ENCODE results near the gene EIF3D. TPM values are rescaled to one million over a fixed set of nuclear protein-coding genes. Genes with fewer than 3 reads are reported as not detected.

The EIF3D gene
- total RNA-seq, 1 donor from 2014 or later: 1,330 TPM

DNA sequence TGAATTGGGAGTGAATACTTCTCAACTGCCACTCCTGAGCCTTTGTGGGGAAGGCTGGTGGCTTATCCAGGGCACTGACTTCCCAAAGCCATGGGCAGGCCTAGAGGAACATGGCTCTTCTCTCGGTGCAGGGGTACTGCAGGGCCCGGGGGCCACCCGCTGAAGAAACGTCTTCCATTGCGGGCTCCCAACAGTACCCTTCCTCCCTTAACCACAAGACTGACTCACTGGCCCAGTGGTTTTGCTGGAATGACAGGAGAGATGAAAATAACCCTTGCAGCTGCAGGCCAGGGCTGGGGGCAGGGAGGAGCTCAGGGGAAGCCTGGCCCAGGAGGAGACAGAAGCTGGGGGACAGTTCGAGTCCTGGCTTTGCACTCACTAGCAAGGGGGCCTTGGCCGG, 61.0 kb downstream of the EIF3D start:
- Histone ChIP-seq H3K36me3 (ENCODE audit: control insufficient read depth, insufficient read depth, low read length) (peaks cover 3% of the 10 kb centered on the region), H3K27me3 (ENCODE audit: control insufficient read depth, insufficient read depth, low read length) (no peaks in the 10 kb centered on the region), H3K4me3 (ENCODE audit: low read depth, low read length) (no peak overlapping the region)
- no peak for TF ChIP-seq CTCF (IDR thresholded peaks at IDR 0.05; ENCODE audit: insufficient read depth, low read length, severe bottlenecking)
- peak; percentile 86 for DNase-seq (ENCODE audit: low read depth)
- no peak for FAIRE-seq

- no peak for TF ChIP-seq CTCF (IDR thresholded peaks at IDR 0.05; ENCODE audit: insufficient read depth, low read length, severe bottlenecking)
- DNase-seq (ENCODE audit: low read depth): no peak
- no peaks in the 10 kb centered on the region for H3K27me3 ChIP-seq (ENCODE audit: control insufficient read depth, insufficient read depth, low read length)
- peak; percentile 28 for FAIRE-seq
- peaks cover 2% of the 10 kb centered on the region for H3K36me3 ChIP-seq (ENCODE audit: control insufficient read depth, insufficient read depth, low read length)
- H3K4me3 ChIP-seq (ENCODE audit: low read depth, low read length): no peak overlapping the region
Observed at GRCh38 chr22:36467042-36467810, 61.7 kb downstream of the EIF3D start.

- DNase-seq (ENCODE audit: low read depth) (no peak), FAIRE-seq (no peak)
- Histone ChIP-seq H3K36me3 (ENCODE audit: control insufficient read depth, insufficient read depth, low read length) (peaks cover 2% of the 10 kb centered on the region), H3K4me3 (ENCODE audit: low read depth, low read length) (no peak overlapping the region), H3K27me3 (ENCODE audit: control insufficient read depth, insufficient read depth, low read length) (no peaks in the 10 kb centered on the region)
- no peak for TF ChIP-seq CTCF (IDR thresholded peaks at IDR 0.05; ENCODE audit: insufficient read depth, low read length, severe bottlenecking)
Observed at GRCh38 chr22:36466258-36466657, 62.7 kb downstream of the EIF3D start.

DNA sequence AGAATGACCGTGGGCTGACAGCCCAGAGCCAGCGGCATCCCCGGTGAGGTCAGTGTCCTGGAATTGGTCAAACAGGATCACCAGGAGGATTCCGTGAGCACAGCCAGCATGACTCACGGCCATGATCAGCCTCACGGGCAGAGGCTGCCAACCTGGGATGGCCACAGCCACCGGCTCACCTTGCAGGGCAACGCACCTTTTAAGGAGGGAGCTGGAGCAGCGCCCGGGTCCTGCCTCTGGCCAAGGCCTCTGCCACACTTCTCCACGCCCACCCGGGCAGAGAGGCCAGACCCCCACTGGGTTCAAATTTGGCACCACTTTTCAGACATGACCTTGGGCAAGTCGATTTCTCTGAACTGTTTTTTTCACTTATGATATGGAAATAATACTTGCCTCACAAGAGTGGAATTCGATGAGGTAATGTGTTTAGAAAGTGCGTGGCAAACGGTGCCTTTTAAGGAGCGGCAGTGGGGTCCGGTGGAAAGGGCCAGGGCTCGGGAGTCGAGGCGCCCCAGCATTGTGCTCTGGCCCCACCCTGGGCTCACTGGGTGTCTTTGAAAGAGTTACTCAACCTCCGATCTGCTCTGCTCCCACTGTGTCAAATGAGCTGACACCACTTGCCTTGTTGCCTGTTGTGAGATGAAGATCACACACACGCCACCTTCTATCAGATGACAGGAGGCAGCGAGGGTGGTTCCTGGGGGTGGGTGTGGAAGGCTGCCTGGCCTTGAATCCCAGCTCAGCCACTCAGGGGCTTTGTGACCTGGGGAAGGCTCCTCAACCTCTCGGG, 63.5 kb downstream of the EIF3D start:
- DNase-seq (ENCODE audit: low read depth) (peak; percentile 93), FAIRE-seq (peak; percentile 72)
- no peak for TF ChIP-seq CTCF (IDR thresholded peaks at IDR 0.05; ENCODE audit: insufficient read depth, low read length, severe bottlenecking)
- Histone ChIP-seq H3K4me3 (ENCODE audit: low read depth, low read length) (no peak overlapping the region), H3K27me3 (ENCODE audit: control insufficient read depth, insufficient read depth, low read length) (no peaks in the 10 kb centered on the region), H3K36me3 (ENCODE audit: control insufficient read depth, insufficient read depth, low read length) (peaks cover 2% of the 10 kb centered on the region)

DNA sequence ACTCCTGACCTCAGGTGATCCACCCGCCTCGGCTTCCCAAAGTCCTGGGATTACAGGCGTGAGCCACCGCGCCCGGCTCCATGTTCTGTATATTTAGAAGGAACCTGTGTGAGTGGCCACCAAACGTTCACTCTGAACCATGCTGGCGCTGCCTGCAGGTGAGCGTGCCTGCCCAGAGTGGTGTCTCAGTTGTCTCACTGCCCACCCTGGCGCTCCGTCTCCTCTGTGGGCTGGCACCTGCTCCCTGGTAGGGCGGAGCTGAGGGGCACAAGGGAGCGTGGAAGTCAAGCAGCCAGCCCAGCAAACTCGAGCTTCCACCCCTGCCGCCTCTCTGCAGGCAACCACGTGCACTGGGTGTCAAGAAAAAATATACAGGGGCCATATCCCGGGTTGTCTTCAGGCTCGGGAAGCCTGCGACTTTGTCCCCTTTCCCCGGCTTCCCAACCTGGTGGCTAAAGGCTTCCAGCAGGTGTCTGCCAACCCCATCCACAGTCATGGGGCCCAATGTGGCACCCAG, 64.2 kb downstream of the EIF3D start:
- no peak for DNase-seq (ENCODE audit: low read depth)
- no peak overlapping the region for H3K4me3 ChIP-seq (ENCODE audit: low read depth, low read length)
- no peak for TF ChIP-seq CTCF (IDR thresholded peaks at IDR 0.05; ENCODE audit: insufficient read depth, low read length, severe bottlenecking)
- no peaks in the 10 kb centered on the region for H3K27me3 ChIP-seq (ENCODE audit: control insufficient read depth, insufficient read depth, low read length)
- FAIRE-seq: no peak
- peaks cover 2% of the 10 kb centered on the region for H3K36me3 ChIP-seq (ENCODE audit: control insufficient read depth, insufficient read depth, low read length)
